GM23338 (cell line): Measurements from ENCODE around the gene STK17A. TPM values are rescaled to one million over a fixed set of nuclear protein-coding genes. Genes with fewer than 3 reads are reported as not detected.

Experiments
- ATAC-seq: fragments of 200-7000 bp; cut with Tn5 transposase; 3 replicates; pipeline ENCODE4 v1.9.1; 2020
- DNase-seq: peaks from one replicate; pipeline ENCODE4 v3.0.0-alpha.2; 2015; ENCODE audit warnings: low spot score
- H2AFZ ChIP-seq: fragments of 200-600 bp; sonication (generic); 2 replicates; pipeline ENCODE4 v1.8.0; 2016; ENCODE audit warnings: antibody characterized with exemption, mild to moderate bottlenecking, moderate library complexity
- H3F3A ChIP-seq: fragments of 200-600 bp; sonication (generic); replicated peaks from 2 replicates; pipeline ENCODE4 v1.8.0; 2017; ENCODE audit warnings: antibody characterized with exemption, mixed run types, low read depth
- H3K27ac ChIP-seq: fragments of 200-600 bp; sonication (generic); 2 replicates; pipeline ENCODE4 v1.6.1; 2016; ENCODE audit warnings: low read depth
- H3K27me3 ChIP-seq: fragments of 200-600 bp; sonication (generic); 2 replicates; pipeline ENCODE4 v1.8.0; 2016; ENCODE audit warnings: mild to moderate bottlenecking, mixed run types, moderate library complexity; ENCODE audit not compliant: insufficient read depth
- H3K36me3 ChIP-seq: fragments of 200-600 bp; sonication (generic); 2 replicates; pipeline ENCODE4 v1.8.0; 2016; ENCODE audit warnings: mild to moderate bottlenecking; ENCODE audit not compliant: insufficient read depth
- H3K4me1 ChIP-seq: fragments of 200-600 bp; sonication (generic); 2 replicates; pipeline ENCODE4 v1.8.0; 2016; ENCODE audit warnings: mild to moderate bottlenecking, moderate library complexity; ENCODE audit not compliant: insufficient read depth
- H3K4me2 ChIP-seq: fragments of 200-600 bp; sonication (generic); 2 replicates; pipeline ENCODE4 v1.7.1; 2017; ENCODE audit warnings: mixed run types
- H3K4me3 ChIP-seq: fragments of 200-600 bp; sonication (generic); 2 replicates; pipeline ENCODE4 v1.6.1; 2016; ENCODE audit warnings: mixed run types
- H3K79me2 ChIP-seq: fragments of 200-600 bp; sonication (generic); replicated peaks from 2 replicates; pipeline ENCODE4 v1.8.0; 2017; ENCODE audit warnings: mild to moderate bottlenecking; ENCODE audit not compliant: insufficient read depth
- H3K9me2 ChIP-seq: fragments of 200-600 bp; sonication (generic); 2 replicates; pipeline ENCODE4 v1.8.0; 2017; ENCODE audit not compliant: insufficient read depth
- H4K20me1 ChIP-seq: fragments of 200-600 bp; sonication (generic); replicated peaks from 2 replicates; pipeline ENCODE4 v1.8.0; 2017; ENCODE audit warnings: mild to moderate bottlenecking; ENCODE audit not compliant: insufficient read depth
- H3K27ac Mint-ChIP-seq: 2 replicates; pipeline ENCODE4 v1.8.0; 2020; ENCODE audit warnings: inconsistent platforms, mild to moderate bottlenecking, moderate library complexity, mixed read lengths
- H3K27me3 Mint-ChIP-seq: 3 replicates; pipeline ENCODE4 v1.8.0; 2022; ENCODE audit warnings: low read depth, mild to moderate bottlenecking, moderate library complexity, mixed read lengths, inconsistent platforms; ENCODE audit not compliant: insufficient read depth, poor library complexity
- H3K36me3 Mint-ChIP-seq: 3 replicates; pipeline ENCODE4 v1.8.0; 2021; ENCODE audit warnings: low read depth, mild to moderate bottlenecking, inconsistent platforms, moderate library complexity, mixed read lengths
- H3K4me1 Mint-ChIP-seq: 3 replicates; pipeline ENCODE4 v1.8.0; 2020; ENCODE audit warnings: mild to moderate bottlenecking, inconsistent platforms, mixed read lengths
- H3K4me3 Mint-ChIP-seq: 3 replicates; pipeline ENCODE4 v1.8.0; 2021; ENCODE audit warnings: moderate library complexity, mild to moderate bottlenecking, inconsistent platforms, mixed read lengths
- H3K9me3 Mint-ChIP-seq: 3 replicates; pipeline ENCODE4 v1.8.0; 2020; ENCODE audit warnings: moderate library complexity, mild to moderate bottlenecking, inconsistent platforms, mixed read lengths
- CREB1 ChIP-seq: fragments of 250-450 bp; sonication (Bioruptor Pico); IDR thresholded peaks from 2 replicates; pipeline ENCODE4 v1.5.0; 2020; ENCODE audit warnings: low read depth, mild to moderate bottlenecking, moderate library complexity
- JUNB ChIP-seq: IDR thresholded peaks from one replicate; pipeline ENCODE4 v1.6.1; 2016; ENCODE audit warnings: antibody characterized with exemption; ENCODE audit not compliant: unreplicated experiment
- NANOG ChIP-seq: IDR thresholded peaks from 2 replicates; pipeline ENCODE4 v1.6.1; 2016; ENCODE audit warnings: antibody characterized with exemption, borderline replicate concordance
- POLR2AphosphoS5 ChIP-seq: IDR thresholded peaks from 2 replicates; pipeline ENCODE4 v1.6.1; 2016; ENCODE audit warnings: antibody characterized with exemption, low read depth
- STAT1 ChIP-seq: IDR thresholded peaks from one replicate; pipeline ENCODE4 v1.6.1; 2016; ENCODE audit warnings: antibody characterized with exemption; ENCODE audit not compliant: unreplicated experiment
- ZNF114 ChIP-seq: fragments of 250-450 bp; sonication (Bioruptor Pico); IDR thresholded peaks from 2 replicates; pipeline ENCODE4 v1.5.0; 2020; ENCODE audit warnings: mild to moderate bottlenecking, moderate library complexity
- ZNF331 ChIP-seq: fragments of 250-450 bp; sonication (Bioruptor Pico); IDR thresholded peaks from 2 replicates; pipeline ENCODE4 v1.5.0; 2020; ENCODE audit warnings: low read depth, mild to moderate bottlenecking, moderate library complexity
- polyA plus RNA-seq: library from polyadenylated mRNA; unstranded; fragments of >200 nt; fragmentation: Nextera tagmentation; extraction: Ambion mirVana; gene quantifications from 2 replicates; pipeline ENCODE4 v1.2.1, GENCODE V29; 2016
- total RNA-seq: library from RNA; depleted of rRNA; stranded (reverse); fragments of >200 nt; shearing (Covaris generic); gene quantifications from 2 replicates; pipeline ENCODE4 v1.2.3, GENCODE V29; 2014
- TF ChIP-seq, protein P1 (sequence below): fragments of 250-450 bp; sonication (Bioruptor Pico); IDR thresholded peaks from 2 replicates; pipeline ENCODE4 v1.5.0; 2020; ENCODE audit warnings: mild to moderate bottlenecking, moderate library complexity
- TF ChIP-seq, protein P2 (sequence below): IDR thresholded peaks from one replicate; pipeline ENCODE4 v1.6.1; 2018; ENCODE audit warnings: antibody characterized with exemption; ENCODE audit not compliant: unreplicated experiment

Gene STK17A
- total and polyA plus RNA-seq, 2 experiments from 2014 or later: 21.2 to 21.8 TPM

- H3K79me2 ChIP-seq: no peaks in the 10 kb centered on the region
- H3F3A ChIP-seq: no peaks in the 10 kb centered on the region
- peaks cover 7% of the 10 kb centered on the region for H3K4me1 ChIP-seq
- no peak overlapping the region for H2AFZ ChIP-seq
- Mint-ChIP-seq H3K4me3 (no peak overlapping the region), H3K27me3 (peaks cover 5% of the 10 kb centered on the region), H3K36me3 (peaks cover 32% of the 10 kb centered on the region; the same call in 2 of the 3 replicates), H3K27ac (no peak overlapping the region), H3K9me3 (no peaks in the 10 kb centered on the region), H3K4me1 (peaks cover 8% of the 10 kb centered on the region; the same call in 2 of the 3 replicates)
- H3K9me2 ChIP-seq: no peaks in the 10 kb centered on the region
- H3K27me3 ChIP-seq: no peaks in the 10 kb centered on the region
- H3K4me3 ChIP-seq: no peak overlapping the region
- TF ChIP-seq ZNF114 (CRISPR knock-in tag): no peak
- TF ChIP-seq NANOG: no peak
- TF ChIP-seq, protein P1, sequence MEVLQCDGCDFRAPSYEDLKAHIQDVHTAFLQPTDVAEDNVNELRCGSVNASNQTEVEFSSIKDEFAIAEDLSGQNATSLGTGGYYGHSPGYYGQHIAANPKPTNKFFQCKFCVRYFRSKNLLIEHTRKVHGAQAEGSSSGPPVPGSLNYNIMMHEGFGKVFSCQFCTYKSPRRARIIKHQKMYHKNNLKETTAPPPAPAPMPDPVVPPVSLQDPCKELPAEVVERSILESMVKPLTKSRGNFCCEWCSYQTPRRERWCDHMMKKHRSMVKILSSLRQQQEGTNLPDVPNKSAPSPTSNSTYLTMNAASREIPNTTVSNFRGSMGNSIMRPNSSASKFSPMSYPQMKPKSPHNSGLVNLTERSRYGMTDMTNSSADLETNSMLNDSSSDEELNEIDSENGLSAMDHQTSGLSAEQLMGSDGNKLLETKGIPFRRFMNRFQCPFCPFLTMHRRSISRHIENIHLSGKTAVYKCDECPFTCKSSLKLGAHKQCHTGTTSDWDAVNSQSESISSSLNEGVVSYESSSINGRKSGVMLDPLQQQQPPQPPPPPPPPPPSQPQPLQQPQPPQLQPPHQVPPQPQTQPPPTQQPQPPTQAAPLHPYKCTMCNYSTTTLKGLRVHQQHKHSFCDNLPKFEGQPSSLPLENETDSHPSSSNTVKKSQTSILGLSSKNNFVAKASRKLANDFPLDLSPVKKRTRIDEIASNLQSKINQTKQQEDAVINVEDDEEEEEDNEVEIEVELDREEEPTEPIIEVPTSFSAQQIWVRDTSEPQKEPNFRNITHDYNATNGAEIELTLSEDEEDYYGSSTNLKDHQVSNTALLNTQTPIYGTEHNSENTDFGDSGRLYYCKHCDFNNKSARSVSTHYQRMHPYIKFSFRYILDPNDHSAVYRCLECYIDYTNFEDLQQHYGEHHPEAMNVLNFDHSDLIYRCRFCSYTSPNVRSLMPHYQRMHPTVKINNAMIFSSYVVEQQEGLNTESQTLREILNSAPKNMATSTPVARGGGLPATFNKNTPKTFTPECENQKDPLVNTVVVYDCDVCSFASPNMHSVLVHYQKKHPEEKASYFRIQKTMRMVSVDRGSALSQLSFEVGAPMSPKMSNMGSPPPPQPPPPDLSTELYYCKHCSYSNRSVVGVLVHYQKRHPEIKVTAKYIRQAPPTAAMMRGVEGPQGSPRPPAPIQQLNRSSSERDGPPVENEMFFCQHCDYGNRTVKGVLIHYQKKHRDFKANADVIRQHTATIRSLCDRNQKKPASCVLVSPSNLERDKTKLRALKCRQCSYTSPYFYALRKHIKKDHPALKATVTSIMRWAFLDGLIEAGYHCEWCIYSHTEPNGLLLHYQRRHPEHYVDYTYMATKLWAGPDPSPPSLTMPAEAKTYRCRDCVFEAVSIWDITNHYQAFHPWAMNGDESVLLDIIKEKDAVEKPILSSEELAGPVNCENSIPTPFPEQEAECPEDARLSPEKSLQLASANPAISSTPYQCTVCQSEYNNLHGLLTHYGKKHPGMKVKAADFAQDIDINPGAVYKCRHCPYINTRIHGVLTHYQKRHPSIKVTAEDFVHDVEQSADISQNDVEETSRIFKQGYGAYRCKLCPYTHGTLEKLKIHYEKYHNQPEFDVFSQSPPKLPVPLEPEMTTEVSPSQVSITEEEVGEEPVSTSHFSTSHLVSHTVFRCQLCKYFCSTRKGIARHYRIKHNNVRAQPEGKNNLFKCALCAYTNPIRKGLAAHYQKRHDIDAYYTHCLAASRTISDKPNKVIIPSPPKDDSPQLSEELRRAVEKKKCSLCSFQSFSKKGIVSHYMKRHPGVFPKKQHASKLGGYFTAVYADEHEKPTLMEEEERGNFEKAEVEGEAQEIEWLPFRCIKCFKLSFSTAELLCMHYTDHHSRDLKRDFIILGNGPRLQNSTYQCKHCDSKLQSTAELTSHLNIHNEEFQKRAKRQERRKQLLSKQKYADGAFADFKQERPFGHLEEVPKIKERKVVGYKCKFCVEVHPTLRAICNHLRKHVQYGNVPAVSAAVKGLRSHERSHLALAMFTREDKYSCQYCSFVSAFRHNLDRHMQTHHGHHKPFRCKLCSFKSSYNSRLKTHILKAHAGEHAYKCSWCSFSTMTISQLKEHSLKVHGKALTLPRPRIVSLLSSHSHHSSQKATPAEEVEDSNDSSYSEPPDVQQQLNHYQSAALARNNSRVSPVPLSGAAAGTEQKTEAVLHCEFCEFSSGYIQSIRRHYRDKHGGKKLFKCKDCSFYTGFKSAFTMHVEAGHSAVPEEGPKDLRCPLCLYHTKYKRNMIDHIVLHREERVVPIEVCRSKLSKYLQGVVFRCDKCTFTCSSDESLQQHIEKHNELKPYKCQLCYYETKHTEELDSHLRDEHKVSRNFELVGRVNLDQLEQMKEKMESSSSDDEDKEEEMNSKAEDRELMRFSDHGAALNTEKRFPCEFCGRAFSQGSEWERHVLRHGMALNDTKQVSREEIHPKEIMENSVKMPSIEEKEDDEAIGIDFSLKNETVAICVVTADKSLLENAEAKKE (CRISPR knock-in tag): no peak
- no peak for TF ChIP-seq POLR2AphosphoS5
- TF ChIP-seq JUNB: no peak
- no peak for TF ChIP-seq STAT1
- TF ChIP-seq CREB1: no peak
- TF ChIP-seq ZNF331 (CRISPR knock-in tag): no peak
- TF ChIP-seq, protein P2, sequence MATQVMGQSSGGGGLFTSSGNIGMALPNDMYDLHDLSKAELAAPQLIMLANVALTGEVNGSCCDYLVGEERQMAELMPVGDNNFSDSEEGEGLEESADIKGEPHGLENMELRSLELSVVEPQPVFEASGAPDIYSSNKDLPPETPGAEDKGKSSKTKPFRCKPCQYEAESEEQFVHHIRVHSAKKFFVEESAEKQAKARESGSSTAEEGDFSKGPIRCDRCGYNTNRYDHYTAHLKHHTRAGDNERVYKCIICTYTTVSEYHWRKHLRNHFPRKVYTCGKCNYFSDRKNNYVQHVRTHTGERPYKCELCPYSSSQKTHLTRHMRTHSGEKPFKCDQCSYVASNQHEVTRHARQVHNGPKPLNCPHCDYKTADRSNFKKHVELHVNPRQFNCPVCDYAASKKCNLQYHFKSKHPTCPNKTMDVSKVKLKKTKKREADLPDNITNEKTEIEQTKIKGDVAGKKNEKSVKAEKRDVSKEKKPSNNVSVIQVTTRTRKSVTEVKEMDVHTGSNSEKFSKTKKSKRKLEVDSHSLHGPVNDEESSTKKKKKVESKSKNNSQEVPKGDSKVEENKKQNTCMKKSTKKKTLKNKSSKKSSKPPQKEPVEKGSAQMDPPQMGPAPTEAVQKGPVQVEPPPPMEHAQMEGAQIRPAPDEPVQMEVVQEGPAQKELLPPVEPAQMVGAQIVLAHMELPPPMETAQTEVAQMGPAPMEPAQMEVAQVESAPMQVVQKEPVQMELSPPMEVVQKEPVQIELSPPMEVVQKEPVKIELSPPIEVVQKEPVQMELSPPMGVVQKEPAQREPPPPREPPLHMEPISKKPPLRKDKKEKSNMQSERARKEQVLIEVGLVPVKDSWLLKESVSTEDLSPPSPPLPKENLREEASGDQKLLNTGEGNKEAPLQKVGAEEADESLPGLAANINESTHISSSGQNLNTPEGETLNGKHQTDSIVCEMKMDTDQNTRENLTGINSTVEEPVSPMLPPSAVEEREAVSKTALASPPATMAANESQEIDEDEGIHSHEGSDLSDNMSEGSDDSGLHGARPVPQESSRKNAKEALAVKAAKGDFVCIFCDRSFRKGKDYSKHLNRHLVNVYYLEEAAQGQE: no peak
- H3K27ac ChIP-seq: no peak overlapping the region
- no peak for ATAC-seq
- no peaks in the 10 kb centered on the region for H4K20me1 ChIP-seq
- H3K36me3 ChIP-seq: peaks cover 7% of the 10 kb centered on the region; the same call in 1 of the 2 replicates
- no peak overlapping the region for H3K4me2 ChIP-seq
- DNase-seq: no peak
Measured at GRCh38 chr7:43629857-43630256, 46.9 kb downstream of the STK17A start.
